ENCODE measurements around the gene SARDH.

SARDH gene

GRCh38 chr9:133712221-133713100 lies 25.7 kb downstream of the SARDH start:
- no peak for DNase-seq

- DNase-seq, result no peak
Observed at GRCh38 chr9:133711428-133712220, 26.5 kb downstream of the SARDH start.

- DNase-seq, result no peak
Observed at GRCh38 chr9:133710661-133711427, 27.3 kb downstream of the SARDH start.

GRCh38 chr9:133709691-133710571 lies 28.2 kb downstream of the SARDH start:
- no peak for DNase-seq

- no peak for DNase-seq
Observed at GRCh38 chr9:133709015-133709611, 29.0 kb downstream of the SARDH start.

GRCh38 chr9:133708246-133709014 lies 29.7 kb downstream of the SARDH start:
- DNase-seq, result no peak

- no peak for DNase-seq
Observed at GRCh38 chr9:133707763-133708245, 30.3 kb downstream of the SARDH start.

GRCh38 chr9:133707065-133707762 lies 30.9 kb downstream of the SARDH start:
- DNase-seq, result no peak

GRCh38 chr9:133706307-133707050 lies 31.7 kb downstream of the SARDH start:
- no peak for DNase-seq

GRCh38 chr9:133705576-133705975 lies 32.6 kb downstream of the SARDH start:
- no peak for DNase-seq

GRCh38 chr9:133704711-133705181 lies 33.4 kb downstream of the SARDH start:
- no peak for DNase-seq

- no peak for DNase-seq
Observed at GRCh38 chr9:133703591-133704399, 34.4 kb downstream of the SARDH start.

- DNase-seq, result no peak
Observed at GRCh38 chr9:133702798-133703590, 35.2 kb downstream of the SARDH start.

- peak in 1 of 2 donors; percentile 26 for DNase-seq
Observed at GRCh38 chr9:133701981-133702797, 36.0 kb downstream of the SARDH start.

GRCh38 chr9:133701321-133701980 lies 36.7 kb downstream of the SARDH start:
- DNase-seq, result peak; percentile 38 to 50

GRCh38 chr9:133700819-133701320 lies 37.3 kb downstream of the SARDH start:
- DNase-seq, result peak in 1 of 2 donors; percentile 38
